GM21526 (cell line): Measurements from ENCODE around the gene BBS2.

ENCODE experiments used
- ATAC-seq: cut with Tn5 transposase; IDR thresholded peaks from one replicate; pipeline ENCODE4 v1.9.1; 2021; ENCODE audit warnings: moderate library complexity; ENCODE audit not compliant: unreplicated experiment, low FRiP score

The BBS2 gene

GRCh38 chr16:56479469-56479868 is 40.4 kb downstream of the BBS2 start:
- ATAC-seq: no peak

DNA sequence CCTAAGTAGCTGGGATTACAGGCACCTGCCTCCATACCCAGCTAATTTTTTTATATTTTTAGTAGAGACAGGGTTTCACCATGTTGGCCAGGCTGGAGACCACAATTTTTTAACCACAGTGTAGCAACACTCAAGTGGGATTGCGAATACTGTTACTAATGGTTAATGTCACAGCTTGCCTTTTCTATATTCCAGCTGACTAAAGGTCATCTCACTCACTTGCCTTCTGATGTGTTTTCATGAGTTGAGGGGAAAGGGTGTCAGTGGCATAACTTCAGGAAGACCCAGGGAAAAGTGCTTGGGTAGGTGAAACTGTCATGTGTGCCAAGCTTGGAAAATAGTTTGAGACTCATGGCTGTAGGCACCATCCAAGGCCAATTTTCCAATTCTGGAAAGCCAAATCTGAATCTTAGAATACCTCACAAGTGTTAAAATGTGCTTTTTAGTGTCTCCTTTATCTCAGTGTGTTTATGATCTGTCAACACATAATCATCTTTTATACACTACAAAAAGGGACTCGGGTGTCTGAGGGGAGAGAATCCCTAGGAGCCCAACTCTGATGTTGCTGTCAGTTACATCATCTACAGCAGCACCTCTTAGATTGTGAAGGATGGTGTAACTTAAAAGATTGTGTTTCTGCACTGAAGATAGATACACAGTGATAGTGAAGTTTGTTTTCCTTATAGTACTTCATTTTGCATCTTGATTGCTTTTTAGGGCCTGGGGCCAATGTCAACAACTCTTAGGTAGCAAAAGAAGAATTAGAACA is 41.4 kb downstream of the BBS2 start:
- no peak for ATAC-seq

GRCh38 chr16:56477096-56477878 is 42.5 kb downstream of the BBS2 start:
- no peak for ATAC-seq

- no peak for ATAC-seq
Measured at GRCh38 chr16:56475201-56475600, 44.6 kb downstream of the BBS2 start.

DNA sequence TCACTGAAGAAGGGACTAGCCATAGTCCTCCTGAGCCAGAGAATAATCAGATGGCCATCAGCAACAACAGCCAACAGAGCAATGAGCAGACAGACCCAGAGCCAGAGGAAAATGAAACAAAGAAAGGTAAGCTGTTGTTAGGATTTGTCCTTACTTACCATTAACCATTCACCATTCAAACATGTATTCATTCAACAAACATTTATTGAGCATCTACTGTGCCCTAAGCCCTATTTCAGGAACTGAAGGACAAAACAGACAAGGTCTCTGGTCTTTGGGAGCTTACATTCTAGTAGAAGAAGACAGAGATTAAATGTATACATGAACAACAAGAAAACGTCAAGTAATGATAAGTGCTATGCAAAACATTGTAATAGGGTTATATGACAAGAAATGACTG is 49.2 kb downstream of the BBS2 start:
- ATAC-seq: no peak

DNA sequence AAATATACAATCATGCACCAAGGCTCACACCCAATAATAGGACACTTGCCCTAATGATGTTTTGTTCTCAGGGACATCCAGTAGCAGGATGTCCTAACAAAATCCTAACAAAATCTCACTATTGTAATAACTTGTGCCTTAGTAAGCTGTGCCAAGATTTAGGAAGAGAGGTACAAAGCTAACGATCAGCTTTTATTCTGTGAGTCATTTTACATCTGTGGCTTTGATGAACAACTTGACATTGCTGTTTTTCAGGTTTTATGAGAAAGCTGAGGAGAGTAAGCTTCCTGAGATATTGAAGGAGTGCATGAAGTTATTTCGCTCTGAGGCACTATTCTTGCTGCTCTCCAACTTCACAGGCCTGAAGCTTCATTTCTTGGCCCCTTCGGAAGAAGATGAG is 49.6 kb downstream of the BBS2 start:
- ATAC-seq: no peak

- no peak for ATAC-seq
Measured at GRCh38 chr16:56469748-56470147, 50.1 kb downstream of the BBS2 start.

- ATAC-seq: no peak
Measured at GRCh38 chr16:56468800-56469199, 51.0 kb downstream of the BBS2 start.

- no peak for ATAC-seq
Measured at GRCh38 chr16:56466344-56466743, 53.5 kb downstream of the BBS2 start.

DNA sequence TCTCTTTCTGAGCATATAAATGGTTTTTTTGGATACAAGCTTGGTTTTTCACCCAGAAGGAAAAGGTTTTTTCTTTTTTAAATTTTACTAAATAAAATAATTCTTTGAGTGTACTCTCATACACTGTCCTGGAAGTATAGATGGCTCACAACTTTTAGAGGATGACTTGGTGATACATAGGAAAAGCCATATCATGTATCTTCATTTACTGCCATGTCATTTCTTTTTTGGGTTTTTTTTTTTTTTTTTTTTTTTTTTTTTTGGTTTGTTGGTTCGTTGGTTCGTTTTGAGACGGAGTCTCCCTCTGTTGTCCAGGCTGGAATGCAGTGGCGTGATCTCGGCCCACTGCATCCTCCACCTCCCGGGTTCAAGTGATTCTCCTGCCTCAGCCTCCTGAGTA is 56.7 kb downstream of the BBS2 start:
- ATAC-seq: no peak

- ATAC-seq: no peak
Measured at GRCh38 chr16:56462064-56462796, 57.6 kb downstream of the BBS2 start.

GRCh38 chr16:56460101-56460500 is 59.7 kb downstream of the BBS2 start:
- no peak for ATAC-seq

GRCh38 chr16:56457927-56458470 is 61.8 kb downstream of the BBS2 start:
- no peak for ATAC-seq

GRCh38 chr16:56451753-56452689 is 67.8 kb downstream of the BBS2 start:
- peak; percentile 36 for ATAC-seq

DNA sequence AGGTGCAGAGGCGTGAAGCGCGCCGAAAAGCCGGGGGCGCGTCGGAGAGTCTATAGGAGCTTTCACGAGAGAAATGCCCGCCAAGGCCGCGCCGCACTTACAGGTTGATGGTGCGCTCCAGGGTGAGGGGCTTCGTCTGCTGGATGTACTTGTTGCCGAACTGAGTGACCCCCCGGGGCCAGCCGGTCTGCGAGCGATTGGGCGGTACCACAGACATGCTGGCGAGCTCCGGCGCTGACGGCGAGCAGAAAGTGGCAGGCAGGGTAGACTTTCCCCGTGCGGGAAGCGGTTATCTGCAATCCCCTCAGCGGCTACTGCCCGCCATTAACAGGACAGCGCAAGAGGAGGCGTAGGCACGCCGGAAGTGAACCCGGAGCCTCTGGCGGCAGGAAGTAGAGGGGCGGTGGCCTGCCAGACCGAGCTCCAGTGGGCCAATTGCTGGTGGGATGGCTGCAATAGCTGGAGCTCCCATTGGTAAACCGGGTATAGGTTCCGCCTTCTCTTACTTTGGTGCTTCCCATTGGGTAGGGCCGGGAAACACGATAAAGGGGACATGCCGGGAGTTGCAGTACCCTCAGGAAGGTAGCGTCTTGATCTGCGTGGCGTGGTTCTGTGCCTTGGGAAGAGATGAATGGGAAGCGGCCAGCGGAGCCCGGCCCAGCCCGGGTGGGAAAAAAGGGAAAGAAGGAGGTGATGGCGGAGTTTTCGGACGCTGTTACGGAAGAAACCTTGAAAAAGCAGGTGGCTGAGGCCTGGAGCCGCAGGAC is 68.7 kb downstream of the BBS2 start, which contains the start of the genes NUDT21 and OGFOD1:
NUDT21 (minus strand) TSS at position 347 of the 767 bp plus-strand sequence; CDS start at position 217, 130 bp downstream.
OGFOD1 (plus strand) TSS at position 569 of the 767 bp plus-strand sequence; CDS start at position 628, 59 bp downstream.
- peak; percentile 96 for ATAC-seq

DNA sequence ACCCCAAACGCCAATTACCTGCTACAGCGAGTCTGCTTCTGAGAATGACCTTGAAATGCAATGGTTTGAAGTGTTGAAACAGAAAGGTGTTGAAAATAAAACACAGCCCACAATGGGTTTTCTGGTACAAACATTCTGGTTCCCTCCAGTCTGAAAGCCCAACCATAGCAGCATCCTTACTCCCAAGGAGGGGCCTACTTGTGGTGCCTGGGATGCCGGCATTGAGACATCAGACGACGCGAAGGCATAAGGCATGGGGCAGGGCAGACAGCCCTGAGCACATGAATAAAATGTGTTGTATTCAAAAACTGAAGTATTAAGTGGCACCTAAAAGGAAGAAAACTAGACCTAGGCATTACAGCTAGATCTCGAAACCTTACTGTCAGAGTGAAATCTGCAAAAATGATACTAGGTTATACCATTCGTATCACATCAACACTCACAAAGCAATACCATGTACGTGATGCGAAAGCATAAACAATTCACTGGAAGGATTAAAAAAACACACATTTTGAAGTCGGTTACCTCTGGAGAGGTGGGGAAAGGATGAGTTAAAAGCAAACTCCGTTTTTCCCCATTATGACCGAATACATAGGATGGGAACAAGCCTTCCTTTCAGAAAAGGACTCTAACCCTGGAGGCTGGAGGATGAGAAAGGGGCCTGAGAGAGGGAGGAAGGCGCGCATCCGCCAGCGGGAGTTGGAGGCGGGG is 69.4 kb downstream of the BBS2 start:
- ATAC-seq: peak; percentile 25

- ATAC-seq: no peak
Measured at GRCh38 chr16:56448005-56448404, 71.8 kb downstream of the BBS2 start.

- ATAC-seq: no peak
Measured at GRCh38 chr16:56447286-56447685, 72.5 kb downstream of the BBS2 start.
